Measurements from ENCODE around the gene WDR1. TPM values are rescaled to one million over a fixed set of nuclear protein-coding genes. Genes with fewer than 3 reads are reported as not detected.

The WDR1 gene
- total and polyA plus RNA-seq, 10 of the 15 experiments (the other 5 are each of a cell fraction or from before 2014, with no cell fraction given): 28.5 to 397 (median 290) TPM

GRCh38 chr4:10123227-10124101, 6.9 kb upstream of the WDR1 start:
- SMC1A ChIA-PET (ENCODE audit: uncharacterized antibody, unreplicated experiment): no interaction called here
- DNase-seq (ENCODE audit: low read depth, low spot score) (no peak), FAIRE-seq (no peak), ATAC-seq (no peak)
- Histone ChIP-seq H3K4me1 (ENCODE audit: control insufficient read depth, insufficient read depth, low read length) (peaks cover 2% of the 10 kb centered on the region), H3K79me2 (ENCODE audit: control insufficient read depth, insufficient read depth, low read length) (no peaks in the 10 kb centered on the region), H3K4me3 (no peak overlapping the region), H3K36me3 (ENCODE audit: control insufficient read depth in 2 of 2, insufficient read depth in 2 of 2, low read length in 1 of 2) (no peaks in the 10 kb centered on the region), H4K20me1 (ENCODE audit: control insufficient read depth, insufficient read depth) (no peaks in the 10 kb centered on the region), H2AFZ (ENCODE audit: control insufficient read depth, low read depth, low read length) (no peak overlapping the region), H3K9me3 (replicated peaks; ENCODE audit: control insufficient read depth, insufficient read depth, low read length) (no peaks in the 10 kb centered on the region), H3K27ac (ENCODE audit: control insufficient read depth, insufficient read depth) (no peak overlapping the region), H3K27me3 (replicated peaks in 1 of 2; ENCODE audit: control insufficient read depth in 2 of 2, insufficient read depth in 2 of 2, low read length in 1 of 2) (no peaks in the 10 kb centered on the region), H3K4me2 (ENCODE audit: control insufficient read depth, insufficient read depth) (no peak overlapping the region), H3K9ac (ENCODE audit: control insufficient read depth, insufficient read depth, low read length) (no peak overlapping the region)
- intact Hi-C loops (cut with micrococcal nuclease; ENCODE audit: unreplicated experiment): no loop called here
- POLR2A ChIA-PET: no interaction called here
- RAD21 ChIA-PET (ENCODE audit: unreplicated experiment): no interaction called here
- no TSS peak for BruUV-seq (replicated peaks)
- in situ Hi-C loops (cut with MboI): no loop called here
- 65% methylated on average over 12 of the region's 12 CpGs for WGBS (ENCODE audit: insufficient coverage, insufficient replicate concordance, low lambda C conversion rate, missing lambda C conversion rate)
- TF ChIP-seq FOXK2 (IDR thresholded peaks at IDR 0.05) (no peak), ESRRA (IDR thresholded peaks at IDR 0.05; ENCODE audit: low read length) (no peak), NFYA (IDR thresholded peaks at IDR 0.05; ENCODE audit: borderline replicate concordance, low read depth, low read length) (no peak), ZBTB40 (IDR thresholded peaks at IDR 0.05; ENCODE audit: borderline replicate concordance) (no peak), TCF3 (IDR thresholded peaks at IDR 0.05; ENCODE audit: borderline replicate concordance, insufficient read depth, low read depth, low read length) (no peak), RAD21 (IDR thresholded peaks at IDR 0.05; ENCODE audit: insufficient read depth, low read depth, low read length) (no peak), KLF5 (IDR thresholded peaks at IDR 0.05; ENCODE audit: partially characterized antibody) (no peak), RUNX3 (IDR thresholded peaks at IDR 0.05; ENCODE audit: low read length) (no peak), ZNF207 (IDR thresholded peaks at IDR 0.05; ENCODE audit: borderline replicate concordance) (no peak), HDAC2 (IDR thresholded peaks at IDR 0.05) (no peak), NR2C1 (IDR thresholded peaks at IDR 0.05) (no peak), ZSCAN29 (IDR thresholded peaks at IDR 0.05) (no peak)
- CTCF ChIA-PET: no interaction called here

Data from GM12878 (cell line).